HG03565 (cell line): ENCODE data around the gene FNDC5.
"Not testable (repeated sequence)": the region's sequence is repeated elsewhere in the genome, so short reads cannot be mapped to it uniquely, and the experiment has no call there.

Experiments used
- ATAC-seq: cut with Tn5 transposase; IDR thresholded peaks from one replicate; pipeline ENCODE4 v1.9.1; 2021; ENCODE audit warnings: mild to moderate bottlenecking, moderate library complexity; ENCODE audit not compliant: unreplicated experiment

FNDC5 gene

GRCh38 chr1:32870615-32871363 lies at the start of gene FNDC5:
TSS of gene FNDC5 (minus strand) at chr1:32870912.
- ATAC-seq, result no peak

- ATAC-seq, result no peak
These were observed 49.4 kb upstream of the FNDC5 start for GRCh38 chr1:32919811-32920733.

- no peak for ATAC-seq
These were observed 47.5 kb upstream of the FNDC5 start for GRCh38 chr1:32918179-32918578.

- no peak for ATAC-seq
These were observed 46.8 kb upstream of the FNDC5 start for GRCh38 chr1:32917521-32917920.

DNA sequence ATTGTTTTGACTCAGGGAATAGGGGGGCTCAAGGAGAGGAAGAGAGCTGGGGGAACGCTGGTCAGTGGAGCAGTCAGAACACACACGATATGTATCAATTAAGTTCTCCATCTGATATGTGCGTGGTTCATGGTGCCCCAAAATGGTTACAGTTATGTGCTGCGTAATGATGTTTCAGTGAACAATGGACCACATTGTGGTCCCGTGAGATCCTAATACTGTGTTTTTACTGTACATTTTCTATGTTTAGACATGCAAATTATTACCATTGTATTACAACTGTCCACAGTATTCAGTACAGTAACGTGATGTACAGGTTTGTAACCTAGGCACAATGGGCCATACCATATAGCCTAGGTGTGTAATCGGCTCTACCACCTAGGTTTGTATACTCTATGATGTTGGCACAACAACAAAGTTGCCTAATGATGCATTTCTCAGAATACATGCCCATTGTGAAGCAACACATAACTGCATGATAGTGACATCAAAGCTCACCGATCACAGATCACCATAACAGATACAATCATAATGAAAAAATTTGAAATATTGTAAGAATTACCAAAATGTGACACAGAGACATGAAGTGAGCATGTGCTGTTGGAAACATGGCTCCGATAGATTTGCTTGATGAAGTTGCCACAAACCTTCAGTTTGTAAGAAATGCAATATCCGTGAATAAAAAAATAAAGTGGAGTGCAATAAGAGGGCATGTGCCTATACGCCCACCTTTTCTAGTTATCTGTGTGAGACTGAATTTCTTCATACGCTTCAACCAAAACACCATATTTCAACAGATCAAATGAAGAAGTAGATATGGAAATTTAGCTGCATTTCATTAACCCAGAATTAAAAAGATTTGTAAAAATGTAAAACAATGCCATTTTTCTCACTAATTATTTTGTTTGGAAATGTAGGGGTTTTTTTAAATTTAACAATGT lies 45.3 kb upstream of the FNDC5 start:
- ATAC-seq, result no peak

- no peak for ATAC-seq
These were observed 39.6 kb upstream of the FNDC5 start for GRCh38 chr1:32910319-32910718.

DNA sequence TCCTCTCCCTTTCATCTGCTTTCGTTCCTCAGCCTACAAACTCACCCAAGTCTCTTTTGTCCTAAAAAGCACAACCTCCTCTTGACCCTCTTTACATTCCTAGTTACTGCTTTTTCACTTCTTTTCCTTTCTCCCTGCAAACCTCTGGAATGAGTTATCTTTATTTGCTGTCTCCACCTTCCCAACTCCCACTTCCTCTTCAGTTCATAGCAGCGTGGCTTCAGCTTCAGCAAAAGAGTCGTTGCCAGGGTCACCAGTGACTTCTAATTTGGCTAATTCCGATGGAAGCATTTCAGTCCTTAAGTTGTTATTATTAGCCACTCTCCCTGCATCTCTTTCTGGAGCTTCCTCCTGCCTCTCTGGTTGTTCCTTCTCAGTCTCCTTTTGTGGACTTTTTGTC lies 36.7 kb upstream of the FNDC5 start:
- ATAC-seq, result no peak

- ATAC-seq, result no peak
These were observed 35.9 kb upstream of the FNDC5 start for GRCh38 chr1:32906654-32907053.

DNA sequence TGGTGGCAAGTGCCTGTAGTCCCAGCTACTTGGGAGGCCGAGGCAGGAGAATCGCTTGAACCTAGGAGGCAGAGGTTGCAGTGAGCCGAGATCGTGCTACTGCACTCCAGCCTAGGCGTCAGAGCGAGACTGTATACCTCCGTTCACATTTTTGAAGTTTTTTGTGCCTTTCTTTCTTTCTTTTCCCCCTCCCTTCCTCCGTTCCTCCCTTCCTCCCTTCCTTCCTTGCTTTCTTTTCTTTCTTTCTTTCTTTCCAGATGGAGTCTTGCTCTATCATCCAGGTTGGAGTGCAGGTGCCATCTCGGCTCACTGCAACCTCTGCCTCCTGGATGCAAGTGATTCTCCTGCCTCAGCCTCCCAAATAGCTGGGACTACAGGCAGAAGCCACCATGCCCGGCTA lies 34.9 kb upstream of the FNDC5 start:
- ATAC-seq, result not testable (repeated sequence)

- no peak for ATAC-seq
These were observed 34.1 kb upstream of the FNDC5 start for GRCh38 chr1:32904797-32905196.

DNA sequence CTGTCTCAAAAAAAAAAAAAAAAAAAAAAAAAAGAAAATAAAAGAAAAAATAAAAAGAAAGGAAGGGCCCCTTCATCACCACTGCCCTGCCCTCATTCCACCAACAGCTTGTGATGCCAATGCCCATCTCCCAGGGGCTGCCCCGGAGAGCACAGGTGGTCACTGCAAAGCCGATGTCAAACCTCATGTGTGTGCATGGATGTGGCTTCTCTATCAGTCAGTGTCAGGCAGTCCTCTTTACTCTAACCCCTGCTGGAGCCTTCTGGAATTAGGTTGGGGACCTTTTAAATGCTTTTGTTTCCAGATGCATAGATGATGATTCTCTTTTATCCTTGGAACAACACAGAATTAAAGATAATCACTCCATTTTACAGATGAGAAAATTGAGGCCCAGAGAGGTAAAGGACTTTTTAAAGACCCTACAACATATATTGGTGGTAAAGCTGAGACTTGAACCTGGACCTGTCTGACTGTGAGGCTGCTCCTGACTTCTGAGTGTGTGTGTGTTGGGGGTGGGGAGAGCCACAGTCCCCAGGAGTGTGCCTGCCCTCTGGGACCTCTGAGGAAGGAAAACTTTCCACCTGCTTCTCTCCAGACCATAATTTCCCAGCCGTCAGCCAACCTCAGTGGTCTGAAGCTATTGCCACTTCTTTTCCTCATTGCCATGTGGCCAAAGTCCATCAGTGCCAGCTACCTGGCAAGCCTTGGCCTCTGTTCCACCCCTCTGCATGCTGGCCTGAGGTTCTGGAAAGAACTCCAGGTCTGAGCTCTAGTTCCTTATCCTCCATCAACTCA lies 33.5 kb upstream of the FNDC5 start:
- ATAC-seq, result no peak

DNA sequence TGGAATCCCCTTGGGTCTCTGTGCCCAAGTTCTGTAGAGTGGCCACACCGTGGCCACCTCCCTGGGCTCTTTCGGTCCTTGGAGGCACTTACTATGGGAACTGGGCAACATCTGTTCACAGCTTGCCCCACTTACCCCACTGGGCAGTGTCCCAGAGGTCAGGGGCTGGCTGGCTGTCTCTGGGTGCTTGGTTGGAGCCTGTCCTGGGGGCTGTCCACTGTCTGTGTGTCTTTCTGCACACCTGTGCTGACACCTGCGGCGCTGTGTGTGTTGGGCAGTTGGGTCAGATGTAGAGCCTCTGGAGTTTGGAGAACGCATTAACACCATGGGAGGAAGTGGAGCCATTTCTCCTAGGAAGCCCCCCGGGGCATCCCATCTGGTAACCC lies 31.8 kb upstream of the FNDC5 start:
- no peak for ATAC-seq

DNA sequence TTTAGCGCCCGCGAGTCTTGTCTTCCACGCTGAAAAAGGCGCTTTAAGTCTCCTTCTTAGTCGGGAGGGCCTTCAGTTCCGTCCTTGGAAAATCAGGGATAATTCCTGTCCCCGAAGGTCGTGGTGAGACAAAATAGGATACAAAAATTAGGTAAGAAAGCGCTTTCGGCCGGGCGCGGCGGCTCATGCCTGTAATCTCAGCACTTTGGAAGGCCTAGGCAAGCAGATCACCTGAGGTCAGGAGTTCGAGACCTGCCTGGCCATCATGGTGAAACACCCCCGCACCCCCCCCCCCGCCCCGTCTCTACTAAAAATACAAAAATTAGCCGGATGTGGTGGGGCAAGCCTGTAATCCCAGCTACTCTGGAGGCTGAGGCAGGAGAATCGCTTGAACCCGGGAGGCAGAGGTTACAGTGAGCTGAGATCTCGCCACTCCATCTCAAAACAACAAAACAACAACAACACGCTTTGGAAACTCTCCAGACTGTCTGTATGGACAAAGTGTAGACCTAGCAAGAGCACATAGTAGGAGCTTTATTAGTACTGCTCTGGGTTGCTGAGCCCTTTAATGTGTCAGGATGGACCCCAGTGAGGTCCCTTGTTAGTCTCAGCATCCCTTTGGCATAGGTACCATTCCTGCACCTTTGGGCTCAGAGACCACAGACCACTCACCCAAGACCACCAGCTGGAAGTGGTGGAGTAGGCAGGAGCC lies 31.3 kb upstream of the FNDC5 start:
- ATAC-seq, result no peak

DNA sequence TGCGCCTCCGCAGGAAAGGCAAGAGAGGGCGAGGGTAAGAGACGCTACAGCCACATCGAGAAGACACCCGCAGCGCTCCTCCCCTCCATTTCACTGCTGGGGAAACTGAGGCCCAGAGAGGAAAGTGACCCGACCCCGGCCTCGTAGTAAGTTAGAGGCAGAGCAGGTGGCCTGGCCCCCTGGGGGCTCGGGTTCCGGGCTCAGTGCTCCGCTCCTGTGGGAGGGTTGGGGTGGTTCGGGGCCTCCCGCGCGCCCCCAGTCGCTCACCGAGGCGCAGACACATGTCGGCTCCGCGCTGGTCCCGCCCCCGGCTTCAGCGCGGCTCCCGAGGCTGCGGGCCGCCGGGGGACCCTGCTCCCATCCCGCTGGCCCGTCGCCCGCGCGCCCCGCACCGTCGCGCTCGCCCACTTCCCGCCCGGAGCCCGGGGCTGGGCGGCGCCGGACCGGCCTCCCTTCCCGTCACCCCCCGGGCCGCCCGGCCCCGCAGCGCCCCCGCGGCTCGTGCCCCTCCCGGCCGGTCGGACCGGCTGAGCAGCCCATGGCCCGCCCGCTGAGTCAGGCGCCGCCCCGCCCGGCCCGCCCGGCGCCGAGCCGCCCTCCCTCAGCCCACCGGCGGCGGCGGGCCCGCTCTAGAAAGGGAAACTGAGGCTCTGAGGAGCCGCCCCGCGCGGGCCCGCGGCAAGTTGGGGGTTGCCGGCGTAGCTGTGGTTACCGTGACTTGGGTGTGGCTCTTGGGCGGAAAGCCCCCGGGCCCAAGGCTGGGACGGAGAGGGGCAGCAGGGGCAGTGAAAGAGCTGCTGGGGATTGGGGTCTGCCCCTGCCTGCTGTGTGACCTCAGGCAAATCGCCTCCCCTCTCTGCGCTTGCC lies 30.5 kb upstream of the FNDC5 start, which contains the start of gene TMEM54:
Gene TMEM54, minus strand, starts transcription at position 434 of the 867 bp plus-strand sequence. Its CDS starts 151 bp downstream, at position 283.
- no peak for ATAC-seq

DNA sequence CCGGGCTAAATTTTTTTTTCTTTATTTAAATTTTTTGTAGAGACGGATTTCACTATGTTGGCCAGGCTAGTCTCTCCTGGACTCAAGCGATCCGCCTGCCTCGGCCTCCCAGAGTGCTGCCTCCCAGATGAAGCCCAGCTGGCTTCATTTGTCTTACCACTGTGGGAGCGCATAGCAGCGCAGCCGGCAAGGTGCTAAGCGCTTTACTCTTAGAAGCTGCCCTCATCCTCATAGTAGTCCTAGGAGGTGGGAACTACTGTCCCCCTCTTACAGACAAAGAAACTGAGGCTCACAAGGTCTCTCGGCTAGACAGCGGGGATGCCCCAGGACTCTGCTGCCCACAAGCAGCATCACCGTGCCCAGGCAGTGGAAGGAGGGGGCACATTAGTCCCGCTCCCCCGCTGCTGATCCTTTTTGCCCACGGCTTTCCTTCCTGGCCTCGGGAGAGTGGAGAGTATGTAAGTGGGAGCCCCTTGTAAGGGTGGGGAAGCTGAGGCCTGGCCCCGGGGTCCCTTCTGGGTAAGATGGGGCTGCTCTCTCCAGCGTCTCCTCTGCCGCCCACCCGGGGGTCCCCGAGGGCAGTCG lies 29.8 kb upstream of the FNDC5 start:
- ATAC-seq, result no peak

- no peak for ATAC-seq
These were observed 29.0 kb upstream of the FNDC5 start for GRCh38 chr1:32899586-32900296.

GRCh38 chr1:32898958-32899357 lies 28.2 kb upstream of the FNDC5 start:
- ATAC-seq, result no peak
